ENCODE data around the gene CLTA. TPM values are rescaled to one million over a fixed set of nuclear protein-coding genes. Genes with fewer than 3 reads are reported as not detected.
"Not testable (repeated sequence)": the region's sequence is repeated elsewhere in the genome, so short reads cannot be mapped to it uniquely, and the experiment has no call there.

The CLTA gene
- total and polyA plus RNA-seq, 11 donors, result 40.8 to 139 (median 61.8) TPM

DNA sequence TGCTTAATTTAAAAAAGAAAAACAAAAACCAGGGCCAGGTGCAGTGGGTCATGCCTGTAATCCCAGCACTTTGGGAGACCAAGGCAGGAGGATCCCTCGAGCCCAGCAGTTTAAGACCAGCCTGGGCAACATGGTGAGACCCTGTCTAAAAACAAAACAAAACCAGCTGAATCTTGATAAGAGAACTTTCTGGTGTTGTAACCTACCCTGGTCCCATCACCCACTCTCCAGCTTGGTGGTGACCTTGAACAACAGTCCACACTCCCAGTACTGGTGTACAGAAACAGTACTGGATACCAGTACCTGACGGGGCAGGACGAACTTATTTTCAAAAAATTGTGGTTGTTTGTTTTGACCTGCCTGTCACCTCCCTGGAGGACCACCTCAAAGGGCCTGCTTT, 30.9 kb downstream of the CLTA start:
- TF ChIP-seq, protein P1, sequence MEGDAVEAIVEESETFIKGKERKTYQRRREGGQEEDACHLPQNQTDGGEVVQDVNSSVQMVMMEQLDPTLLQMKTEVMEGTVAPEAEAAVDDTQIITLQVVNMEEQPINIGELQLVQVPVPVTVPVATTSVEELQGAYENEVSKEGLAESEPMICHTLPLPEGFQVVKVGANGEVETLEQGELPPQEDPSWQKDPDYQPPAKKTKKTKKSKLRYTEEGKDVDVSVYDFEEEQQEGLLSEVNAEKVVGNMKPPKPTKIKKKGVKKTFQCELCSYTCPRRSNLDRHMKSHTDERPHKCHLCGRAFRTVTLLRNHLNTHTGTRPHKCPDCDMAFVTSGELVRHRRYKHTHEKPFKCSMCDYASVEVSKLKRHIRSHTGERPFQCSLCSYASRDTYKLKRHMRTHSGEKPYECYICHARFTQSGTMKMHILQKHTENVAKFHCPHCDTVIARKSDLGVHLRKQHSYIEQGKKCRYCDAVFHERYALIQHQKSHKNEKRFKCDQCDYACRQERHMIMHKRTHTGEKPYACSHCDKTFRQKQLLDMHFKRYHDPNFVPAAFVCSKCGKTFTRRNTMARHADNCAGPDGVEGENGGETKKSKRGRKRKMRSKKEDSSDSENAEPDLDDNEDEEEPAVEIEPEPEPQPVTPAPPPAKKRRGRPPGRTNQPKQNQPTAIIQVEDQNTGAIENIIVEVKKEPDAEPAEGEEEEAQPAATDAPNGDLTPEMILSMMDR (IDR thresholded peaks at IDR 0.05), result no peak
- TF ChIP-seq POLR2A (IDR thresholded peaks at IDR 0.05), result no peak
- no peak for DNase-seq
- no peak for ATAC-seq
- Histone ChIP-seq H3K27me3 (no peaks in the 10 kb centered on the region), H3K9me3 (peaks cover 0 to 11% (median 0%) of the 10 kb centered on the region in 12 donors), H3K4me1 (peaks cover 0 to 10% (median 0%) of the 10 kb centered on the region in 12 donors), H3K36me3 (peaks cover 4 to 99% (median 97%) of the 10 kb centered on the region in 9 donors), H3K27ac (no peak overlapping the region), H3K4me3 (no peak overlapping the region)
- 93 to 98% (median 96%) methylated on average over 3 of the region's 3 CpGs for WGBS, 4 donors
- intact Hi-C loops (cut with DNase I), result no loop called here

DNA sequence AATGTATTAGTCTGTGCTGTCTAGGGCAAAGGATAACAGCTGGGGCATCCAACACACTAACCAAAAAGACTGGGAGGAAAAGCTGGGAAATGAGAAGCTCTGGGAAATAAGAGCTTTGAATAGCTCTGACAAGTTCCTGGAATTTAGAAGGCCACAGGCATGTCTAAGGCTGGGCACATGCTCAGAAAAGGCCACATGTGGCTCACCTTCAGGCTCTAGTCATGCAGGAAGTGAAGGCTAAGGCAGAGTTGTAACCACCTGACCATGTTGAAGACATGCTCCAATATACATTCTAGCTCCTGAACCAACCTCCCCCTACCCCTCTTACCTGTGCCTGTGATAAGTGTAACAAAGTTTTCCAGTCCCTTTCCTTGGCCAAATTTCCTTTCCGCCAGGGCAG, 31.7 kb downstream of the CLTA start:
- ATAC-seq, result no peak
- no peaks in the 10 kb centered on the region for H3K27me3 ChIP-seq
- H3K4me3 ChIP-seq, result no peak overlapping the region
- H3K9me3 ChIP-seq, result peaks cover 0 to 11% (median 0%) of the 10 kb centered on the region in 12 donors
- no peak overlapping the region for H3K27ac ChIP-seq
- intact Hi-C loops (cut with DNase I), result no loop called here
- H3K4me1 ChIP-seq, result peaks cover 0 to 7% (median 0%) of the 10 kb centered on the region in 12 donors
- H3K36me3 ChIP-seq, result peaks cover 4 to 99% (median 97%) of the 10 kb centered on the region in 9 donors
- 97 to 100% (median 99%) methylated on average over 1 of the region's 1 CpG for WGBS, 4 donors
- DNase-seq, result no peak
- TF ChIP-seq POLR2A (IDR thresholded peaks at IDR 0.05), result no peak
- TF ChIP-seq, protein P1 (IDR thresholded peaks at IDR 0.05), result no peak

DNA sequence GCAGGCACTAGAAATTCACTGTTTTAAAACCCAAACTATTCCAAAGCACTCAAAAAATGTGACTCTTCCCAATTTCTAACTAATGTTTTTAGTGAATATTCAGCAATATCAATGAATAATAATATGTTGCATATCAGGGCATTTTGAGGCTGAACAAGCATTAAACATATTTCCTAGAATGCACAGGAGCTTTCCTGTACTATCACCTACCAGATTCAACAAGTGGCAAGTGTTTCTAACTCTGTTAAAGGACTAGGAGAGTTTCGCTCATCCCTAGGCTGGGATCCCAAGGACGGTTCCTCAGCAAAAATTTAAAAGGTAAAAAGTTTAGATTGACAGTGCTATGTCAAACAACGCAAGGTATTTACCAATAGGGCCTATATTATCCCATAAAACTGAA, 46.5 kb downstream of the CLTA start:
- 93 to 96% (median 95%) methylated on average over 3 of the region's 3 CpGs for WGBS, 4 donors
- ATAC-seq (no peak), DNase-seq (no peak)
- no peak for TF ChIP-seq POLR2A (IDR thresholded peaks at IDR 0.05)
- TF ChIP-seq, protein P1 (IDR thresholded peaks at IDR 0.05), result no peak
- H3K9me3 ChIP-seq, result no peaks in the 10 kb centered on the region
- H3K4me1 ChIP-seq, result no peaks in the 10 kb centered on the region
- intact Hi-C loops (cut with DNase I), result no loop called here
- no peak overlapping the region for H3K27ac ChIP-seq
- H3K27me3 ChIP-seq, result no peaks in the 10 kb centered on the region
- peaks cover 0 to 88% (median 65%) of the 10 kb centered on the region in 9 donors for H3K36me3 ChIP-seq
- no peak overlapping the region for H3K4me3 ChIP-seq

DNA sequence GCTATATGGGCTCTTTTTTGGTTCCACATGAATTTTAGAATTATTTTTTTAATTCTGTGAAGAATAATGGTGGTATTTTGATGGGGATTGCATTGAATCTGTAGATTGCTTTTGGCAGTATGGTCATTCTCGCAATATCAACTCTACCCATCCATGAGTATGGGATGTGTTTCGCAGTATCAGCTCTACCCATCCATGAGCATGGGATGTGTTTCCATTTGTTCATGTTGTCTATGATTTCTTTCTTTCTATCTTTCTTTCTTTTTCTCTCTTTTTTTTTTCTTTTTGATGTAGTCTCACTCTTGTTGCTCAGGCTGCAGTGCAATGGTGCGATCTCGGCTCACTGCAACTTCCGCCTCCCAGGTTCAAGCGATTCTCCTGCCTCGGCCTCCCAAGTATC, 48.5 kb downstream of the CLTA start:
- H3K27ac ChIP-seq; H3K9me3 ChIP-seq; intact Hi-C loops (cut with DNase I); ATAC-seq; H3K27me3 ChIP-seq; H3K4me1 ChIP-seq; H3K4me3 ChIP-seq; DNase-seq: not testable (repeated sequence)
- H3K36me3 ChIP-seq, result peaks cover 0 to 86% (median 62%) of the 10 kb centered on the region in 9 donors
- 97 to 99% (median 98%) methylated on average over 7 of the region's 7 CpGs for WGBS, 4 donors

DNA sequence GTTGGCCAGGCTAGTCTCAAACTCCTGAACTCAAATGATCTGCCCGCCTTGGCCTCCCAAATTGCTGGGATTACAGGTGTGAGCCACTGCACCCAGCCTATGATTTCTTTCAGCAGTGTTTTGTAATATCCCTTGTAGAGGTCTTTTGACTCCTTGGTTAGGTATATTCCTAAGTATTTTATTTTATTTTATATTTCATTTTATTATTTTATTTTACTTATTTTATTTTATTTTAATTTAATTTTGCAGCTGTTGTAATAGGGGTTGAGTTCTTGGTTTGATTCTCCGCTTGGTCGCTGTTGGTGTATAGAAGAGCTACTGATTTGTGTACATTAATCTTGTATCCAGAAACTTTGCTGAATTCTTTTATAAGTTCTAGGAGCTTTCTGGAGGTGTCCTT, 49.0 kb downstream of the CLTA start:
- ATAC-seq; H3K4me1 ChIP-seq; H3K27ac ChIP-seq; H3K4me3 ChIP-seq; H3K27me3 ChIP-seq; DNase-seq; intact Hi-C loops (cut with DNase I); H3K9me3 ChIP-seq: not testable (repeated sequence)
- 98 to 99% (median 98%) methylated on average over 3 of the region's 3 CpGs for WGBS, 4 donors
- H3K36me3 ChIP-seq, result peaks cover 0 to 86% (median 62%) of the 10 kb centered on the region in 9 donors

Data from heart left ventricle (tissue), 16 donors.